Measurements from ENCODE around the gene TXNDC12. TPM values are rescaled to one million over a fixed set of nuclear protein-coding genes. Genes with fewer than 3 reads are reported as not detected.
"Not testable (repeated sequence)": the region's sequence is repeated elsewhere in the genome, so short reads cannot be mapped to it uniquely, and the experiment has no call there.

The TXNDC12 gene
- total and polyA plus RNA-seq, 2 experiments from 2014 or later, result 81.0 to 91.1 TPM

DNA sequence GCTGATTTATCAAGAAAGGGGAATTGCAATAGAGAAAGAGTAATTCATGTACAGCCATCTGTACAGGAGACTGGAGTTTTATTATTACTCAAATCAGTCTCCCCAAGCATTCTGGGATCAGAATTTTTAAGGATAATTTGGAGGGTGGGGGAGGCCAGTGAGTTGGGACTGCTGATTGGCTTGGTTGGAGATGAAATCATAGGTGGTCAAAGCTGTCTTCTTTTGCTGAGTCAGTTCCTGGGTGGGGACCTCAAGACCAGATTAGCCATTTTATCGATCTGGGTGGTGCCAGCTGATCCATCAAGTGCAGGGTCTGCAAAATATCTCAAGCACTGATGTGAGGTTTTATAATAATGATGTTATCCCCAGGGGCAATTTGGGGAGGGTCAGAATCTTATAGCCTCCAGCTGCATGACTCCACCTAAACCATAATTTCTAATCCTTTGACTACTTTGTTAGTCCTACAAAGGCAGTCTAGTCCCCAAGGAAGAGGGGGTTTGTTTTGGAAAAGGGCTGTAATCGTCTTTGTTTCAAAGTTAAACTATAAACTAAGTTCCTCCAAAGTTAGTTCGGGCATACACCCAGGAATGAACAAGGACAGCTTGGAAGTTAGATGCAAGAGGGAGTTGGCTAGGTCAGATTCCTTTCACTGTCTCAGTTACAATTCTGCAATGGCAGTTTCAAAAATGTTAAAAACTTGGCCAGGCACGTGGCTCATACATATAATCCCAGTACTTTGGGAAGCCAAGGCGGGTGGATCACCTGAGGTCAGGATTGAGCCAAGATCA, 47.6 kb downstream of the TXNDC12 start:
- no peaks in the 10 kb centered on the region for H3K9me2 ChIP-seq (replicated peaks; ENCODE audit: insufficient read depth)
- H3K4me3 ChIP-seq, result no peak overlapping the region
- H3K27me3 ChIP-seq, result no peaks in the 10 kb centered on the region
- 34% methylated on average over 5 of the region's 5 CpGs for WGBS (ENCODE audit: low lambda C conversion rate, missing lambda C conversion rate)
- H3K4me2 ChIP-seq, result peak overlapping the region; percentile 55
- no peaks in the 10 kb centered on the region for H3K36me3 ChIP-seq (replicated peaks; ENCODE audit: insufficient read depth, low read depth)
- TF ChIP-seq, protein P1, sequence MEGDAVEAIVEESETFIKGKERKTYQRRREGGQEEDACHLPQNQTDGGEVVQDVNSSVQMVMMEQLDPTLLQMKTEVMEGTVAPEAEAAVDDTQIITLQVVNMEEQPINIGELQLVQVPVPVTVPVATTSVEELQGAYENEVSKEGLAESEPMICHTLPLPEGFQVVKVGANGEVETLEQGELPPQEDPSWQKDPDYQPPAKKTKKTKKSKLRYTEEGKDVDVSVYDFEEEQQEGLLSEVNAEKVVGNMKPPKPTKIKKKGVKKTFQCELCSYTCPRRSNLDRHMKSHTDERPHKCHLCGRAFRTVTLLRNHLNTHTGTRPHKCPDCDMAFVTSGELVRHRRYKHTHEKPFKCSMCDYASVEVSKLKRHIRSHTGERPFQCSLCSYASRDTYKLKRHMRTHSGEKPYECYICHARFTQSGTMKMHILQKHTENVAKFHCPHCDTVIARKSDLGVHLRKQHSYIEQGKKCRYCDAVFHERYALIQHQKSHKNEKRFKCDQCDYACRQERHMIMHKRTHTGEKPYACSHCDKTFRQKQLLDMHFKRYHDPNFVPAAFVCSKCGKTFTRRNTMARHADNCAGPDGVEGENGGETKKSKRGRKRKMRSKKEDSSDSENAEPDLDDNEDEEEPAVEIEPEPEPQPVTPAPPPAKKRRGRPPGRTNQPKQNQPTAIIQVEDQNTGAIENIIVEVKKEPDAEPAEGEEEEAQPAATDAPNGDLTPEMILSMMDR (IDR thresholded peaks at IDR 0.05; ENCODE audit: poor library complexity), result no peak
- TF ChIP-seq EZH2phosphoT487 (IDR thresholded peaks at IDR 0.05; ENCODE audit: low read depth, severe bottlenecking, unreplicated experiment) (no peak), EZH2 (IDR thresholded peaks at IDR 0.05; ENCODE audit: borderline replicate concordance) (no peak)
- H3K4me1 ChIP-seq (ENCODE audit: insufficient read depth), result peaks cover 8% of the 10 kb centered on the region
- no peak for DNase-seq (ENCODE audit: low spot score)
- H2AFZ ChIP-seq, result no peak overlapping the region
- H4K20me1 ChIP-seq (ENCODE audit: insufficient read depth, poor library complexity, severe bottlenecking), result no peaks in the 10 kb centered on the region
- H3K79me2 ChIP-seq, result no peaks in the 10 kb centered on the region
- no peaks in the 10 kb centered on the region for H3K9me3 ChIP-seq (ENCODE audit: low read depth)
- H3K27ac ChIP-seq, result peak overlapping the region; percentile 88

DNA sequence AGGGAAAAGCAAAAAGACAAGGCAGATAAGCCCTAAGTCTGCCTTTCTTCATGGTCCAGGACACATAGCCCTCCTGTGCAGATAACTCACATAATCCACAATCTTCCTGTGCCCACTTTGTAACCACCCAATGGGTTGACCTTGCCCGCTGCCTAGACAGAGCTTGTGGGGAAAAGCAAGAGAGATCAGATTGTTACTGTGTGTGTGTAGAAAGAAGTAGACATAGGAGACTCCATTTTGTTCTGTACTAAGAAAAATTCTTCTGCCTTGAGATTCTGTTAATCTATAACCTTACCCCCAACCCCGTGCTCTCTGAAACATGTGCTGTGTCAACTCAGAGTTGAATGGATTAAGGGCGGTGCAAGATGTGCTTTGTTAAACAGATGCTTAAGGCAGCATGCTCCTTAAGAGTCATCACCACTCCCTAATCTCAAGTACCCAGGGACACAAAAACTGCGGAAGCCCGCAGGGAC, 48.9 kb downstream of the TXNDC12 start:
- not testable (repeated sequence) for H3K79me2 ChIP-seq; H3K9me3 ChIP-seq (ENCODE audit: low read depth); H3K4me1 ChIP-seq (ENCODE audit: insufficient read depth); H4K20me1 ChIP-seq (ENCODE audit: insufficient read depth, poor library complexity, severe bottlenecking); DNase-seq (ENCODE audit: low spot score); H3K4me3 ChIP-seq; H3K9me2 ChIP-seq (replicated peaks; ENCODE audit: insufficient read depth); H3K36me3 ChIP-seq (replicated peaks; ENCODE audit: insufficient read depth, low read depth); H3K27me3 ChIP-seq
- Histone ChIP-seq H3K4me2 (peak overlapping the region; percentile 55), H3K27ac (peak overlapping the region; percentile 99), H2AFZ (peak overlapping the region; percentile 43)
- 20% methylated on average over 4 of the region's 5 CpGs for WGBS (ENCODE audit: low lambda C conversion rate, missing lambda C conversion rate)

DNA sequence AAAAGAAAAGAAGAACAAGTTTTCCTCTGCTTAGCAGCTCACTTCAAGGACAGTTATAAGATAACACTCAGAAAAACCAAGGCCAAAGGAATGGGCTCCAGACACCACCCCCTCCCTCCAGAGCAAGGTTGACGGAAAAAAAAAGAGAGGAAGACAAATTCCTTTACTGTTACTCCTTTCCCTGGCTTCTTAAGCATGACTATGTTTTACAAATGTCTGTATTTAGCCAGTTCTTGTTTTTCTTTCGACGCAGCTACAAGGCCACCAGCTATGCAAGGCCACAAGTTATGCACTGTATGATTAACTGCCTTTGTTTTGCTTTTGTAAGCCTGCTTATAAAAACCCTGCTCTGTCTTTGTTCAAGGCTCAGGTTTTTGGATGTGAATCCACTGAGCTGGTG, 49.4 kb downstream of the TXNDC12 start:
- H3K27me3 ChIP-seq; H3K9me3 ChIP-seq (ENCODE audit: low read depth); H3K79me2 ChIP-seq; H4K20me1 ChIP-seq (ENCODE audit: insufficient read depth, poor library complexity, severe bottlenecking); H3K36me3 ChIP-seq (replicated peaks; ENCODE audit: insufficient read depth, low read depth); H3K9me2 ChIP-seq (replicated peaks; ENCODE audit: insufficient read depth); H3K4me3 ChIP-seq; H3K4me1 ChIP-seq (ENCODE audit: insufficient read depth): not testable (repeated sequence)
- H2AFZ ChIP-seq, result peak overlapping the region; percentile 43
- DNase-seq (ENCODE audit: low spot score), result peak; percentile 56
- H3K27ac ChIP-seq, result peak overlapping the region; percentile 99
- peak overlapping the region; percentile 55 for H3K4me2 ChIP-seq
- 26% methylated on average over 3 of the region's 3 CpGs for WGBS (ENCODE audit: low lambda C conversion rate, missing lambda C conversion rate)

DNA sequence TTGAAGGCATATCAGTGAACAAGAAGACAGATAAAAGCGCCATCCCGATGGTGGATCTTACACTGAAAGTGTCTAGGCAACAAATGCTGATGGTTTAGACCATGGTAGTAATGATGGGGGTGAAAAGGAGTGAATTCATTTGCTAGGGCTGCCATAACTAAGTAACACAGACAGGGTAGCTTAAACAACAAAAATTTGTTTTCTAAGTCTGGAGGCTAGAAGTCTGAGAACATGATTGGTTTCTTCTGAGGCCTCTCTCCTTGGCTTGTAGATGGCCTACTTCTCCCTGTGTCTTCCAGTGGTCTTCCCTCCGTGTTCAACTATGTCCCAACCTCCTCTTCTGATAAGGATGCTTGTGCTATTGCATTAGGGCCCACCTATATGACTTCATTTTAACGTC, 51.1 kb downstream of the TXNDC12 start:
- Histone ChIP-seq H3K36me3 (replicated peaks; ENCODE audit: insufficient read depth, low read depth) (no peaks in the 10 kb centered on the region), H3K27ac (no peak overlapping the region), H4K20me1 (ENCODE audit: insufficient read depth, poor library complexity, severe bottlenecking) (no peaks in the 10 kb centered on the region), H3K27me3 (no peaks in the 10 kb centered on the region), H3K9me2 (replicated peaks; ENCODE audit: insufficient read depth) (no peaks in the 10 kb centered on the region), H3K4me2 (no peak overlapping the region), H2AFZ (no peak overlapping the region), H3K9me3 (ENCODE audit: low read depth) (no peaks in the 10 kb centered on the region), H3K4me1 (ENCODE audit: insufficient read depth) (peaks cover 8% of the 10 kb centered on the region), H3K4me3 (no peak overlapping the region), H3K79me2 (no peaks in the 10 kb centered on the region)
- DNase-seq (ENCODE audit: low spot score), result no peak
- TF ChIP-seq, protein P1 (IDR thresholded peaks at IDR 0.05; ENCODE audit: poor library complexity), result no peak
- TF ChIP-seq EZH2phosphoT487 (IDR thresholded peaks at IDR 0.05; ENCODE audit: low read depth, severe bottlenecking, unreplicated experiment) (no peak), EZH2 (IDR thresholded peaks at IDR 0.05; ENCODE audit: borderline replicate concordance) (no peak)
- WGBS (ENCODE audit: low lambda C conversion rate, missing lambda C conversion rate), result 59% methylated on average over 4 of the region's 4 CpGs
